GM18502 (cell line): Measurements from ENCODE around the gene PERCC1.

ENCODE experiments used
- ATAC-seq: cut with Tn5 transposase; IDR thresholded peaks from one replicate; pipeline ENCODE4 v1.9.1; 2021; ENCODE audit warnings: mild to moderate bottlenecking; ENCODE audit not compliant: unreplicated experiment, poor library complexity

The PERCC1 gene

GRCh38 chr16:1446296-1447080, 15.6 kb downstream of the PERCC1 start:
- ATAC-seq: no peak

GRCh38 chr16:1447965-1448364, 17.1 kb downstream of the PERCC1 start:
- no peak for ATAC-seq

GRCh38 chr16:1448536-1449116, 17.7 kb downstream of the PERCC1 start:
- no peak for ATAC-seq

GRCh38 chr16:1449201-1449788, 18.4 kb downstream of the PERCC1 start:
- no peak for ATAC-seq

- no peak for ATAC-seq
These were observed 19.3 kb downstream of the PERCC1 start for GRCh38 chr16:1450218-1450617.

GRCh38 chr16:1450841-1451240, 20.0 kb downstream of the PERCC1 start:
- no peak for ATAC-seq

GRCh38 chr16:1451702-1452392, 21.0 kb downstream of the PERCC1 start:
- no peak for ATAC-seq

GRCh38 chr16:1452530-1452929, 21.7 kb downstream of the PERCC1 start:
- no peak for ATAC-seq

GRCh38 chr16:1453316-1453715, 22.4 kb downstream of the PERCC1 start:
- ATAC-seq: no peak

GRCh38 chr16:1454561-1454960, 23.7 kb downstream of the PERCC1 start:
- ATAC-seq: no peak

- ATAC-seq: no peak
These were observed 24.6 kb downstream of the PERCC1 start for GRCh38 chr16:1455190-1456171.

GRCh38 chr16:1456951-1457350, 26.1 kb downstream of the PERCC1 start:
- no peak for ATAC-seq

GRCh38 chr16:1457489-1458245, 26.8 kb downstream of the PERCC1 start:
- ATAC-seq: no peak

- no peak for ATAC-seq
These were observed 27.6 kb downstream of the PERCC1 start for GRCh38 chr16:1458336-1458976.

- no peak for ATAC-seq
These were observed 28.1 kb downstream of the PERCC1 start for GRCh38 chr16:1458977-1459341.

GRCh38 chr16:1459967-1460366, 29.1 kb downstream of the PERCC1 start:
- ATAC-seq: no peak

- no peak for ATAC-seq
These were observed 29.8 kb downstream of the PERCC1 start for GRCh38 chr16:1460602-1461138.

GRCh38 chr16:1461146-1461545, 30.3 kb downstream of the PERCC1 start:
- no peak for ATAC-seq
